WTC11 (cell line): Measurements from ENCODE around the gene UGDH. TPM values are rescaled to one million over a fixed set of nuclear protein-coding genes. Genes with fewer than 3 reads are reported as not detected.

ENCODE experiments used
- ATAC-seq: fragments of 200-7000 bp; cut with Tn5 transposase; 2 replicates; pipeline ENCODE4 v1.10.0; 2021; ENCODE audit warnings: mild to moderate bottlenecking, moderate library complexity
- CTCF ChIA-PET: fragments of 300-600 bp; sonication (Branson Sonifier 250); formaldehyde crosslinking; loops from one replicate; lab custom pipeline; 2021; ENCODE audit warnings: antibody characterized with exemption; lab: Charles Lee
- POLR2A ChIA-PET: fragments of 350-600 bp; sonication (Branson Sonifier 250); formaldehyde crosslinking; loops from one replicate; lab custom pipeline; 2021; ENCODE audit warnings: antibody characterized with exemption; lab: Charles Lee
- DNase-seq: peaks from one replicate; pipeline ENCODE4 v3.0.0; 2021; ENCODE audit warnings: low spot score
- H3K27ac Mint-ChIP-seq: 2 replicates; pipeline ENCODE4 v1.8.0; 2021; ENCODE audit warnings: mixed read lengths
- H3K27me3 Mint-ChIP-seq: 2 replicates; pipeline ENCODE4 v1.8.0; 2021; ENCODE audit warnings: low read depth, mild to moderate bottlenecking, moderate library complexity, mixed read lengths
- H3K36me3 Mint-ChIP-seq: 2 replicates; pipeline ENCODE4 v1.8.0; 2021; ENCODE audit warnings: mixed read lengths
- H3K4me1 Mint-ChIP-seq: 2 replicates; pipeline ENCODE4 v1.8.0; 2022; ENCODE audit warnings: mixed read lengths
- H3K4me3 Mint-ChIP-seq: 2 replicates; pipeline ENCODE4 v1.8.0; 2021; ENCODE audit warnings: mild to moderate bottlenecking, moderate library complexity, mixed read lengths
- H3K9me3 Mint-ChIP-seq: 2 replicates; pipeline ENCODE4 v1.8.0; 2021; ENCODE audit warnings: mixed read lengths
- ATF1 ChIP-seq: sonication (generic); formaldehyde crosslinking; IDR thresholded peaks from 2 replicates; pipeline ENCODE4 v1.8.1; 2023; ENCODE audit warnings: mild to moderate bottlenecking, moderate library complexity, missing genetic modification reagents
- EMX1 ChIP-seq: fragments of 250-450 bp; sonication (Bioruptor Pico); IDR thresholded peaks from 2 replicates; pipeline ENCODE4 v1.8.0; 2021; ENCODE audit warnings: mild to moderate bottlenecking
- FOXP1 ChIP-seq: sonication (generic); formaldehyde crosslinking; IDR thresholded peaks from 2 replicates; pipeline ENCODE4 v1.8.0; 2022; ENCODE audit warnings: missing genetic modification reagents, mild to moderate bottlenecking, moderate library complexity, borderline replicate concordance
- GABPB1 ChIP-seq: sonication (generic); formaldehyde crosslinking; IDR thresholded peaks from 2 replicates; pipeline ENCODE4 v1.8.1; 2023; ENCODE audit warnings: mild to moderate bottlenecking, missing genetic modification reagents
- HMGA2 ChIP-seq: fragments of 250-450 bp; sonication (Bioruptor Pico); IDR thresholded peaks from 2 replicates; pipeline ENCODE4 v1.4.0; 2021; ENCODE audit warnings: mild to moderate bottlenecking, moderate library complexity
- IRF2 ChIP-seq: sonication (generic); formaldehyde crosslinking; IDR thresholded peaks from 2 replicates; pipeline ENCODE4 v1.8.0; 2022; ENCODE audit warnings: low read depth, missing genetic modification reagents, borderline replicate concordance
- NR1H2 ChIP-seq: sonication (generic); formaldehyde crosslinking; IDR thresholded peaks from 2 replicates; pipeline ENCODE4 v1.9.0; 2021; ENCODE audit warnings: mild to moderate bottlenecking, moderate library complexity, missing genetic modification reagents
- NR2C2 ChIP-seq: sonication (generic); formaldehyde crosslinking; IDR thresholded peaks from 2 replicates; pipeline ENCODE4 v1.8.0; 2022; ENCODE audit warnings: mild to moderate bottlenecking, missing genetic modification reagents
- OVOL2 ChIP-seq: fragments of 250-450 bp; sonication (Bioruptor Pico); IDR thresholded peaks from 2 replicates; pipeline ENCODE4 v1.9.0; 2021; ENCODE audit warnings: mild to moderate bottlenecking, borderline replicate concordance
- RORB ChIP-seq: fragments of 250-450 bp; sonication (Bioruptor Pico); IDR thresholded peaks from 2 replicates; pipeline ENCODE4 v1.9.0; 2021; ENCODE audit warnings: mild to moderate bottlenecking
- SMAD3 ChIP-seq: sonication (generic); formaldehyde crosslinking; IDR thresholded peaks from 2 replicates; pipeline ENCODE4 v1.8.0; 2022; ENCODE audit warnings: missing genetic modification reagents, mild to moderate bottlenecking, borderline replicate concordance
- TP53 ChIP-seq: sonication (generic); formaldehyde crosslinking; IDR thresholded peaks from 2 replicates; pipeline ENCODE4 v1.8.1; 2023; ENCODE audit warnings: mild to moderate bottlenecking, missing genetic modification reagents
- ZNF232 ChIP-seq: sonication (generic); formaldehyde crosslinking; IDR thresholded peaks from 2 replicates; pipeline ENCODE4 v1.8.0; 2022; ENCODE audit warnings: mild to moderate bottlenecking, missing genetic modification reagents
- ZNF396 ChIP-seq: fragments of 250-450 bp; sonication (Bioruptor Pico); IDR thresholded peaks from 2 replicates; pipeline ENCODE4 v1.8.0; 2021; ENCODE audit warnings: mild to moderate bottlenecking, moderate library complexity, borderline replicate concordance
- total RNA-seq: library from RNA; stranded (reverse); gene quantifications from 3 replicates; pipeline ENCODE4 v1.2.3, GENCODE V29; 2021
- TF ChIP-seq, protein P1 (sequence below): sonication (generic); formaldehyde crosslinking; IDR thresholded peaks from 2 replicates; pipeline ENCODE4 v1.8.1; 2023; ENCODE audit warnings: mild to moderate bottlenecking, missing genetic modification reagents, moderate library complexity
- TF ChIP-seq, protein P2 (sequence below): sonication (generic); formaldehyde crosslinking; IDR thresholded peaks from 2 replicates; pipeline ENCODE4 v1.8.1; 2023; ENCODE audit warnings: mild to moderate bottlenecking, missing genetic modification reagents
- TF ChIP-seq, protein P3 (sequence below): sonication (generic); formaldehyde crosslinking; IDR thresholded peaks from 2 replicates; pipeline ENCODE4 v1.8.0; 2022; ENCODE audit warnings: mild to moderate bottlenecking, missing genetic modification reagents
- TF ChIP-seq, protein P4 (sequence below): sonication (generic); formaldehyde crosslinking; conservative IDR thresholded peaks from 2 replicates; pipeline ENCODE4 v1.8.1; 2023; ENCODE audit warnings: mild to moderate bottlenecking, low read depth, missing genetic modification reagents, moderate library complexity
- TF ChIP-seq, protein P5 (sequence below): sonication (generic); formaldehyde crosslinking; IDR thresholded peaks from 2 replicates; pipeline ENCODE4 v1.8.1; 2022; ENCODE audit warnings: low read depth, missing genetic modification reagents, borderline replicate concordance
- TF ChIP-seq, protein P6 (sequence below): sonication (generic); formaldehyde crosslinking; IDR thresholded peaks from 2 replicates; pipeline ENCODE4 v1.8.0; 2022; ENCODE audit warnings: mild to moderate bottlenecking, missing genetic modification reagents

Gene UGDH
- total RNA-seq, 1 experiment from 2014 or later, result 97.5 TPM

DNA sequence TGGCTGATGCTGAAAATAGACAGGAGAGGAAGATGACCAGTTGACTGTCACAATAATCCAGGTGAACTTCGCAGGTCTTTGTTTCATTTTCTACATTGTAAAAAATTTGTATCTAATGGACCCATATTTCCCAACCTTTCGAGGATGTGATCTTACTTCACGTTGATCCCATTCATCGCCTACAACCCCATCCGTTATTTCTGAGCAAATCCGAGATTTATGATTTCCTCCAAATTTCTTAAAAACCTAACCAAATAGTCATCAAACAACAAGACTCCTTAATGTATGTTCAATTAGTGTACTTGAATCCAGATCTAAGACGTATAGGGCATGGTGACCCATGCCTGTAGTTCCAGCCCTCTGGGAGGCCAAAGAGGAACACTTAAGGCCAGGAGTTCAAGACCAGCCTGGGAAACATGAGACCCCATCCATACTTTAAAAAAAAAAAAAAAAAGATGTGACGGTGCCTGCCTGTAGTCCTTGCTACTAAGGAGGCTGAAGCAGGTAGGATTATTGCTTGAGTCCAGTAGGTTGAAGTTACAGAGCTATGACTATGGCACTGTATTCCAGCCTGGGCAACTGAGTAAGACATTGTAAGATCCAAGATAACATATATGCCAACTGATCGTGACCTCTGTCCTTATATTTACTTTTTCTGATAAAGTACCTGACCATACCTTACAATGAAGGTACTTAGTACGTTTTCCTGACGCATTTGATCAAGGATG is 74.2 kb downstream of the UGDH start (continued):
- TF ChIP-seq, protein P1, sequence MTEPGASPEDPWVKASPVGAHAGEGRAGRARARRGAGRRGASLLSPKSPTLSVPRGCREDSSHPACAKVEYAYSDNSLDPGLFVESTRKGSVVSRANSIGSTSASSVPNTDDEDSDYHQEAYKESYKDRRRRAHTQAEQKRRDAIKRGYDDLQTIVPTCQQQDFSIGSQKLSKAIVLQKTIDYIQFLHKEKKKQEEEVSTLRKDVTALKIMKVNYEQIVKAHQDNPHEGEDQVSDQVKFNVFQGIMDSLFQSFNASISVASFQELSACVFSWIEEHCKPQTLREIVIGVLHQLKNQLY (CRISPR knock-in tag), result no peak
- TF ChIP-seq ZNF232, result no peak
- TF ChIP-seq ATF1, result no peak

DNA sequence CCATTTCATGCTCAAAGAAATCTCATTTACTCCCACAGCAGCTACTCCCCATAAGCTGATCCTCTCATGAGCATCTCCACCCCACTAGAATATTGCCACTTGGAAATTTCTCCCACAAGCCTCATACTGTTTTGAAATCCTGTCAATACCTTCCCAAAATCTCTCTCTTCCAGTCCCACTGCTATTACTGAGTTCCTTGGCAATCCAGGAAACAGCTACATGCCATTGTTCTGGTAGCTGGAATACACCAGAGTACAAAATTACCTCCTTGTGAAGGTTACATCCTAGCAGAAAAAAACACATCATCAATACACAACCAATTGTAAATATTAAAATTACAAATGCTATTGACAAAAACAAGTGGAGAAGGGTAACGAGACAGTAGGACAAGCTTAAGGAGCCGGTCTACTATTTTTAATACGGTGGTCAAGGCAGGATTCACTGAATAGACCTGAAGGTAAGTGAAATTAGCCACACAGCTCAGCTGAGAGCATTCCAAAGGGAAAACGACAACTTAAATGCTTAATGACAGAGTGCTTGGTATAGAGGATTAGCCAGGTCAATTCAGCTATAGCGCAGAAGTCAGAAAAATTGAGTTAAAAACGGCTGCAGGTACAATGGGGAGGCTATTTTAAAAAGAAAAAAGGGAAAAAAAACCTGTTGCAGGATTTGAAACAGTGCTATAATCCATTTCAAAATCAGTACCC is 74.9 kb downstream of the UGDH start:
- Mint-ChIP-seq H3K9me3 (no peaks in the 10 kb centered on the region), H3K27ac (peak overlapping the region; percentile 8)
- no peak for TF ChIP-seq RORB
- TF ChIP-seq FOXP1 (CRISPR knock-in tag), result no peak
- no peak for TF ChIP-seq NR2C2
- TF ChIP-seq IRF2 (CRISPR knock-in tag), result no peak
- no peak for TF ChIP-seq ZNF232
- no peak for TF ChIP-seq HMGA2
- TF ChIP-seq, protein P2, sequence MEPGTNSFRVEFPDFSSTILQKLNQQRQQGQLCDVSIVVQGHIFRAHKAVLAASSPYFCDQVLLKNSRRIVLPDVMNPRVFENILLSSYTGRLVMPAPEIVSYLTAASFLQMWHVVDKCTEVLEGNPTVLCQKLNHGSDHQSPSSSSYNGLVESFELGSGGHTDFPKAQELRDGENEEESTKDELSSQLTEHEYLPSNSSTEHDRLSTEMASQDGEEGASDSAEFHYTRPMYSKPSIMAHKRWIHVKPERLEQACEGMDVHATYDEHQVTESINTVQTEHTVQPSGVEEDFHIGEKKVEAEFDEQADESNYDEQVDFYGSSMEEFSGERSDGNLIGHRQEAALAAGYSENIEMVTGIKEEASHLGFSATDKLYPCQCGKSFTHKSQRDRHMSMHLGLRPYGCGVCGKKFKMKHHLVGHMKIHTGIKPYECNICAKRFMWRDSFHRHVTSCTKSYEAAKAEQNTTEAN, result no peak
- TF ChIP-seq OVOL2 (CRISPR knock-in tag), result no peak
- TF ChIP-seq SMAD3 (CRISPR knock-in tag), result no peak
- TF ChIP-seq, protein P3, sequence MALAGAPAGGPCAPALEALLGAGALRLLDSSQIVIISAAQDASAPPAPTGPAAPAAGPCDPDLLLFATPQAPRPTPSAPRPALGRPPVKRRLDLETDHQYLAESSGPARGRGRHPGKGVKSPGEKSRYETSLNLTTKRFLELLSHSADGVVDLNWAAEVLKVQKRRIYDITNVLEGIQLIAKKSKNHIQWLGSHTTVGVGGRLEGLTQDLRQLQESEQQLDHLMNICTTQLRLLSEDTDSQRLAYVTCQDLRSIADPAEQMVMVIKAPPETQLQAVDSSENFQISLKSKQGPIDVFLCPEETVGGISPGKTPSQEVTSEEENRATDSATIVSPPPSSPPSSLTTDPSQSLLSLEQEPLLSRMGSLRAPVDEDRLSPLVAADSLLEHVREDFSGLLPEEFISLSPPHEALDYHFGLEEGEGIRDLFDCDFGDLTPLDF (CRISPR knock-in tag), result no peak
- TF ChIP-seq GABPB1 (CRISPR knock-in tag), result no peak
- TF ChIP-seq, protein P4, sequence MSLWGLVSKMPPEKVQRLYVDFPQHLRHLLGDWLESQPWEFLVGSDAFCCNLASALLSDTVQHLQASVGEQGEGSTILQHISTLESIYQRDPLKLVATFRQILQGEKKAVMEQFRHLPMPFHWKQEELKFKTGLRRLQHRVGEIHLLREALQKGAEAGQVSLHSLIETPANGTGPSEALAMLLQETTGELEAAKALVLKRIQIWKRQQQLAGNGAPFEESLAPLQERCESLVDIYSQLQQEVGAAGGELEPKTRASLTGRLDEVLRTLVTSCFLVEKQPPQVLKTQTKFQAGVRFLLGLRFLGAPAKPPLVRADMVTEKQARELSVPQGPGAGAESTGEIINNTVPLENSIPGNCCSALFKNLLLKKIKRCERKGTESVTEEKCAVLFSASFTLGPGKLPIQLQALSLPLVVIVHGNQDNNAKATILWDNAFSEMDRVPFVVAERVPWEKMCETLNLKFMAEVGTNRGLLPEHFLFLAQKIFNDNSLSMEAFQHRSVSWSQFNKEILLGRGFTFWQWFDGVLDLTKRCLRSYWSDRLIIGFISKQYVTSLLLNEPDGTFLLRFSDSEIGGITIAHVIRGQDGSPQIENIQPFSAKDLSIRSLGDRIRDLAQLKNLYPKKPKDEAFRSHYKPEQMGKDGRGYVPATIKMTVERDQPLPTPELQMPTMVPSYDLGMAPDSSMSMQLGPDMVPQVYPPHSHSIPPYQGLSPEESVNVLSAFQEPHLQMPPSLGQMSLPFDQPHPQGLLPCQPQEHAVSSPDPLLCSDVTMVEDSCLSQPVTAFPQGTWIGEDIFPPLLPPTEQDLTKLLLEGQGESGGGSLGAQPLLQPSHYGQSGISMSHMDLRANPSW (CRISPR knock-in tag), result no peak
- no peak for TF ChIP-seq NR1H2 (CRISPR knock-in tag)
- TF ChIP-seq TP53, result no peak
- TF ChIP-seq EMX1 (CRISPR knock-in tag), result no peak
- TF ChIP-seq, protein P5, sequence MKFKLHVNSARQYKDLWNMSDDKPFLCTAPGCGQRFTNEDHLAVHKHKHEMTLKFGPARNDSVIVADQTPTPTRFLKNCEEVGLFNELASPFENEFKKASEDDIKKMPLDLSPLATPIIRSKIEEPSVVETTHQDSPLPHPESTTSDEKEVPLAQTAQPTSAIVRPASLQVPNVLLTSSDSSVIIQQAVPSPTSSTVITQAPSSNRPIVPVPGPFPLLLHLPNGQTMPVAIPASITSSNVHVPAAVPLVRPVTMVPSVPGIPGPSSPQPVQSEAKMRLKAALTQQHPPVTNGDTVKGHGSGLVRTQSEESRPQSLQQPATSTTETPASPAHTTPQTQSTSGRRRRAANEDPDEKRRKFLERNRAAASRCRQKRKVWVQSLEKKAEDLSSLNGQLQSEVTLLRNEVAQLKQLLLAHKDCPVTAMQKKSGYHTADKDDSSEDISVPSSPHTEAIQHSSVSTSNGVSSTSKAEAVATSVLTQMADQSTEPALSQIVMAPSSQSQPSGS (CRISPR knock-in tag), result no peak
- TF ChIP-seq, protein P6, sequence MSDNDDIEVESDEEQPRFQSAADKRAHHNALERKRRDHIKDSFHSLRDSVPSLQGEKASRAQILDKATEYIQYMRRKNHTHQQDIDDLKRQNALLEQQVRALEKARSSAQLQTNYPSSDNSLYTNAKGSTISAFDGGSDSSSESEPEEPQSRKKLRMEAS (CRISPR knock-in tag), result no peak
- TF ChIP-seq ZNF396 (CRISPR knock-in tag), result no peak
- TF ChIP-seq, all 79 proteins: peak for 0
- H3K36me3 Mint-ChIP-seq, result peaks cover 67% of the 10 kb centered on the region
- no peak for ATAC-seq
- no peak for DNase-seq
- H3K4me3 Mint-ChIP-seq, result no peak overlapping the region
- POLR2A ChIA-PET, result no interaction called here
- CTCF ChIA-PET, result no interaction called here
- H3K27me3 Mint-ChIP-seq, result no peaks in the 10 kb centered on the region
- peaks cover 32% of the 10 kb centered on the region for H3K4me1 Mint-ChIP-seq
